Stimulated activated CD8-positive, alpha-beta memory T cell treated with anti-CD3 and anti-CD28 coated beads, Interleukin-2, amount 100 ng/mL, for 1 hour (primary cell): Measurements from ENCODE around the gene SBF2.
A peak's percentile ranks its signal among the peaks of the same experiment; 100 is the strongest.

Source experiments
- DNase-seq, 2 donors: peaks; one replicate each; pipeline ENCODE4 v3.0.0-alpha.2; 2020; ENCODE audit warnings: low read depth in 2 of 2

The SBF2 gene

GRCh38 chr11:10293423-10294289 is at the start of gene SBF2:
SBF2 (minus strand) TSS chr11:10294219; CDS start chr11:10294069, 150 bp downstream.
- peak; percentile 63 to 66 for DNase-seq

- DNase-seq = no peak
Measured at GRCh38 chr11:10338287-10338686, 44.3 kb upstream of the SBF2 start.

GRCh38 chr11:10333490-10333889 is 39.5 kb upstream of the SBF2 start:
- no peak for DNase-seq

DNA sequence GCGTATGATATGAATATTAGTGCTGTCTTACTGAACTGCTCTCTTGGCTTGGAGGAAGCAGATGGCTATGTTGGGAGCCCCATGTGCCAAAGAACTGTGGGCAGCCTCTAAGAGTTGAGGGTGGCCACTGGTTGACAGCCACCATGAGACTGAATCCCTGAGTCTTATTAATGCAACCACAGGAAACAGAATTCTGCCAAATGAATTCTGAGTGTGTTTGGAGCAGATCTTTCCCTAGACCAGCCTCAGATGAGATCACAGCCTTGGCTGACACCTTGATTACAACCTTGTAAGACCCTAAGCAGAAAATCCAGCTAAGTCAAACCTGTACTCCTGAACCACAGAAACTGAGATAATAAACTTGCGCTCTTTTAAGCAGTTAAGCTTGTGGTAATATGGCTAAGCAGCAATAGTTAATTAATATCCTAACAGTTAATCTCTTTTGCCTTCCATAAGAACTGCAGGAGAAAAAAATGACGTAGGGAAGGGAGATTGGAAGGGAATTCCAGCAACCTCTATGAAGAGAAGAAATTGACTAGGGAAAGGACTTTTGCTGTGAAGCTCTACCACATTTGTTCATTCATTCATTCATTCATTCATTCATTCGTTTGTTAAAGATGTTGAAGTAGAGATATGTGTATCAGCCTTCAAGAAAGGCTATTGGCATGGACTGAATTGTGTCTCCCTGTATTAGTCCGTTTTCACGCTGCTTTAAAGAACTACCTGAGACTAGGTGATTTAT is 37.7 kb upstream of the SBF2 start:
- DNase-seq = no peak

GRCh38 chr11:10329935-10330334 is 35.9 kb upstream of the SBF2 start:
- DNase-seq = no peak

DNA sequence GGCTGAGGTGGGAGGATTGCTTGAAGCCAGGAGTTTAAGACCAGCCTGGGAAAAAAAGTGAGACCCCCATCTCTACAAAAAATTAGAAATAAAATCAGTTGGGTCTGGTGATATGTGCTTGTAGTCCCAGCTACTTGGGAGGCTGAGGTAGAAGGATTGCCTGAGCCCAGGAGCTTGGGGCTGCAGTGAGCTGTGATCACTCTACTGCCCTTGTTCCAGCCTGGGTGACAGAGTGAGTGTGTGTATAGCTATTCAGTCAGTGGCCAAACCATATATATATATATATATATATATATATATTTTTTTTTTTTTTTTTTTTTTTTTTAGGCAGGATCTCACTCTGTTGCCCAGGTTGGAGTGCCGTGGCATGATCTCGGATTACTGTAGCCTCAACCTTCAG is 35.3 kb upstream of the SBF2 start:
- no peak for DNase-seq

GRCh38 chr11:10328314-10329098 is 34.5 kb upstream of the SBF2 start:
- DNase-seq = no peak

GRCh38 chr11:10327254-10327653 is 33.2 kb upstream of the SBF2 start:
- no peak for DNase-seq

GRCh38 chr11:10326012-10326964 is 32.3 kb upstream of the SBF2 start:
- DNase-seq = no peak

- DNase-seq = no peak
Measured at GRCh38 chr11:10325277-10326011, 31.4 kb upstream of the SBF2 start.

GRCh38 chr11:10324474-10324873 is 30.5 kb upstream of the SBF2 start:
- no peak for DNase-seq

DNA sequence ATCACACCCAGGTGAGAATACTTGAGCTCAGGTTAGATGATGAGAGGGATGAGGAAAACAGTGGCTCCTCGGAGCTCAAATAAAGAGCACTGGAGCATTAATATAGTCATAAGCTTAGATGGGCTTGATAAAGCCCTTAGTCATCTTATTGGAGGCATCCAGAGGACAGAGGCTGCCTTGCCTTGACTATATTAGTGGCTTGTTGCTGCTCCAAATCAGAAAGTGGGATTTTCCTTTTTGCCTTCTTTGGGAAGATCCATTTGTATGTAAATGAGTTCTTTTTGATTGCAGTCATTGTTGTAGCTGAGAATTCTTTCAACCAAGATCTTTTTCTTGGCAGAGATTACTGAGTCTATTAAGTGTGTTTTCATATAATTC is 29.8 kb upstream of the SBF2 start:
- DNase-seq = no peak

DNA sequence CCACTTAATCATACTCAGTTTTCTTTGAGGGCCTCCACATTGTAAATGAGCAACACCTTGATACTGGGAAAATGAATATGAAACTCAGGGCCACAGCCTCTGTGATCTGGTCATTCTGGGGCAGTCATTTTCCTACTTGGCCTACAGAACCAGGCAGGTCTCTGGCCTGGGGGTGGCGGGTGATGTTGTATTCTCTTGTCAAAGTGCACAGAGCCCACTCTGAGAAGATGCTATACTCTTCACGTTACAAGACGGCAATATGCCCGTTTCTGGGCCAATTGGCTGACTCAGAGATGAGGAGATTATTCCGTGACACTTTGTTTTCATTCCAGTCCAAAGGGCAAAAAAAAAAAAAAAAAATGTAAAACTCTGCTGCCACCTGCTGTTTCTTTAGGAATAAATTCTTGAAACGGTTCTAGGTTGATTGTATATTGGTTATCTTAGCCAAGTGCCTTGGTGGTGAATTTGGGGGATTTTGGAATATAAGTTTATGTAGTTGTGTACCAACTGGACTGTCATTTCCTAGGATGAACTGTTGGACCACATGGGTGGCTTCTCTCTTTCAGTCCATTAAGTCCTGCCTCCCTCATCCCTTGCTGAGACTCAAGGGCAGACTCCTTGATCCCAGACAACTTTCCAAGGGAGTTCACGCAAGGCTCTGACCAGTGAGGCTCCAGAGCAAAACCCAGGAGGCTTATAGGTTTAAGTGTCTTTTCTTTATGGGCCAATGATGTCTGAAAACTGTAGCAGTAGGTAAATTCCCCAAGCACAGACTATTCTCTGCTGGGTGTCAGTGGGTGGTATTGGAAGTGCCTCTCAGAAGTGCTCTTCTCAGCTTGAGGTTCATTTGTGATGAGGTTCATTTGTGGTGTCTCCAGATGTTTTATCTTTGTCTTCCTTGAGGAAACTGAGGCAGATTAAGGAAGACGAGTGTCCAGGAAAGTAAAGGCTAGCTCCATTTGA is 29.1 kb upstream of the SBF2 start:
- no peak for DNase-seq

DNA sequence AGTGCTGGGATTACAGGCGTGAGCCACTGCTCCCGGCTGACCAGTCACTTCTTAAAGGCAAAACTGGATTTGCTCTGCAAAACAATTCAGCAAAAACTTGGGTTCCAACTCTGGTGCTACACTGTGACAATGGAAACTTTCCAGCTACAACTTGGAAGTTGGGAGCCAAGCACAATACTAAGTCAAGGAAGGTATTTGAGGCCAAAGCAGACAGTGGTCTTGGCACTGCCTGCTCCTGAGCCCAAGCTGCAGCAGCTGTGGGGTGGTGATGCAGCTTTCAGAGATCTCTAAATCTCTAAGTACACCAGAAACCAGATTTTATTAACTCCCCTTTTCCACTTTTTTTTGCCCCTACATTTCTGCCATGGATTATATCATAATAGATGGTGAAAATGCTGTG is 28.4 kb upstream of the SBF2 start:
- DNase-seq = no peak

- DNase-seq = no peak
Measured at GRCh38 chr11:10320736-10321465, 26.9 kb upstream of the SBF2 start.

- no peak for DNase-seq
Measured at GRCh38 chr11:10319702-10320558, 25.9 kb upstream of the SBF2 start.

- DNase-seq = no peak
Measured at GRCh38 chr11:10318527-10318802, 24.4 kb upstream of the SBF2 start.
